HepG2 (cell line): Measurements from ENCODE around the gene NCBP3. TPM values are rescaled to one million over a fixed set of nuclear protein-coding genes. Genes with fewer than 3 reads are reported as not detected.

ENCODE experiments used
- ATAC-seq: fragments of 200-7000 bp; cut with Tn5 transposase; 3 replicates; pipeline ENCODE4 v1.9.1; 2020; ENCODE audit warnings: mild to moderate bottlenecking, moderate library complexity
- BruUV-seq: library from RNA; stranded (reverse); fragments of 400-500 nt; replicated peaks from 2 replicates; lab custom pipeline; 2021; lab: Mats Ljungman, UMichigan
- CTCF ChIA-PET: fragments of 300-600 bp; formaldehyde crosslinking; extraction: SDS; loops from one replicate; lab custom pipeline; 2021; ENCODE audit warnings: low total read pairs, inconsistent platforms, low intra/inter-chr PET ratio; lab: Yijun Ruan, JAX
- POLR2A ChIA-PET: fragments of 350-600 bp; sonication (Branson Sonifier 250); formaldehyde crosslinking; loops from one replicate; lab custom pipeline; 2020; ENCODE audit warnings: antibody characterized with exemption, inconsistent platforms; lab: Yijun Ruan, JAX
- DNase-seq: peaks from one replicate; pipeline ENCODE4 v3.0.0-alpha.2; 2015; ENCODE audit warnings: low spot score
- FAIRE-seq: peaks from 3 replicates; lab custom pipeline; 2011; peaks lifted over from hg19 to GRCh38; lab: Jason Lieb, UNC
- H2AFZ ChIP-seq: one replicate; pipeline ENCODE4 v1.6.1; 2011; ENCODE audit warnings: low read length, inconsistent platforms
- H3K27ac ChIP-seq: fragments of 300-600 bp; 3 replicates; pipeline ENCODE4 v1.8.0; 2011; ENCODE audit warnings: mixed run types, mild to moderate bottlenecking, mixed read lengths, low read length, inconsistent platforms; ENCODE audit not compliant: insufficient read depth; ENCODE audit errors: extremely low read length
- H3K27me3 ChIP-seq, 2 experiments: fragments of 200-600 bp in 1 of 2; 2 replicates in 1 of 2; 3 replicates in 1 of 2; pipeline versions ENCODE4 v1.6.0 to v1.8.0; 2011; ENCODE audit warnings: low read length in 2 of 2, mild to moderate bottlenecking in 2 of 2, moderate library complexity in 2 of 2, inconsistent platforms in 1 of 2; ENCODE audit not compliant: insufficient read depth in 2 of 2, control insufficient read depth in 1 of 2
- H3K36me3 ChIP-seq, 2 experiments: fragments of 200-600 bp in 1 of 2; replicated peaks in 1 of 2; 2 replicates in 1 of 2; 3 replicates in 1 of 2; pipeline versions ENCODE4 v1.5.1 to v1.8.0; 2011; ENCODE audit warnings: low read length in 2 of 2, inconsistent platforms in 1 of 2; ENCODE audit not compliant: insufficient read depth in 2 of 2, control insufficient read depth in 1 of 2
- H3K4me1 ChIP-seq: 2 replicates; pipeline ENCODE4 v1.5.1; 2012; ENCODE audit warnings: low read length, inconsistent platforms; ENCODE audit not compliant: insufficient read depth
- H3K4me2 ChIP-seq: 2 replicates; pipeline ENCODE4 v1.6.0; 2011; ENCODE audit warnings: low read depth, low read length, inconsistent platforms
- H3K4me3 ChIP-seq, 3 experiments: fragments of 200-600 bp in 1 of 3; sonication (generic), shearing (Covaris generic) in 1 of 3; replicated peaks in 1 of 3; 2 replicates each; pipeline ENCODE4 v1.5.1; 2011 to 2016; ENCODE audit warnings: low read length in 3 of 3, inconsistent platforms in 2 of 3, low read depth in 2 of 3, mild to moderate bottlenecking in 2 of 3, control low read depth in 1 of 3, mixed read lengths in 1 of 3; ENCODE audit not compliant: insufficient read depth in 1 of 3
- H3K79me2 ChIP-seq: one replicate; pipeline ENCODE4 v1.6.1; 2011; ENCODE audit warnings: low read length, inconsistent platforms; ENCODE audit not compliant: insufficient read depth
- H3K9ac ChIP-seq: 2 replicates; pipeline ENCODE4 v1.6.0; 2011; ENCODE audit warnings: mild to moderate bottlenecking, low read depth, low read length, inconsistent platforms; ENCODE audit not compliant: insufficient read depth
- H3K9me3 ChIP-seq: 2 replicates; pipeline ENCODE4 v1.5.1; 2012; ENCODE audit warnings: mild to moderate bottlenecking, low read length
- H4K20me1 ChIP-seq: 2 replicates; pipeline ENCODE4 v1.6.0; 2011; ENCODE audit warnings: inconsistent platforms, mild to moderate bottlenecking, low read length, moderate library complexity; ENCODE audit not compliant: insufficient read depth
- ARID5B ChIP-seq: IDR thresholded peaks from 2 replicates; pipeline ENCODE4 v1.4.0; 2020; ENCODE audit warnings: mild to moderate bottlenecking, missing genetic modification reagents
- BORCS8-MEF2B ChIP-seq: sonication (generic); formaldehyde crosslinking; IDR thresholded peaks from 2 replicates; pipeline ENCODE4 v1.8.0; 2022; ENCODE audit warnings: mild to moderate bottlenecking, missing genetic modification reagents
- ETV5 ChIP-seq: IDR thresholded peaks from 2 replicates; pipeline ENCODE4 v1.6.1; 2018; ENCODE audit warnings: missing biosample characterization, missing genetic modification reagents, inconsistent platforms, borderline replicate concordance
- JUND ChIP-seq: sonication (generic); formaldehyde crosslinking; IDR thresholded peaks from 2 replicates; pipeline ENCODE4 v1.8.0; 2022; ENCODE audit warnings: mild to moderate bottlenecking, missing genetic modification reagents
- MAFF ChIP-seq: IDR thresholded peaks from 2 replicates; pipeline ENCODE4 v1.6.1; 2011; ENCODE audit warnings: low read depth, low read length, improper control_type of control experiment
- MAFK ChIP-seq, 2 experiments: IDR thresholded peaks in 1 of 2; conservative IDR thresholded peaks in 1 of 2; 2 replicates each; pipeline ENCODE4 v1.6.1; 2011; ENCODE audit warnings: improper control_type of control experiment in 2 of 2, low read length in 2 of 2
- NFE2L2 ChIP-seq: fragments of 150-350 bp; IDR thresholded peaks from 2 replicates; pipeline ENCODE4 v1.6.1; 2014; ENCODE audit warnings: low read length
- TIGD3 ChIP-seq: sonication (generic); formaldehyde crosslinking; IDR thresholded peaks from 2 replicates; pipeline ENCODE4 v1.5.1; 2020; ENCODE audit warnings: mild to moderate bottlenecking, missing genetic modification reagents, borderline replicate concordance
- ZNF296 ChIP-seq: sonication (generic); formaldehyde crosslinking; conservative IDR thresholded peaks from 2 replicates; pipeline ENCODE4 v1.5.0; 2020; ENCODE audit warnings: mild to moderate bottlenecking, missing genetic modification reagents
- ZNF343 ChIP-seq: sonication (generic); formaldehyde crosslinking; IDR thresholded peaks from 2 replicates; pipeline ENCODE4 v1.4.0; 2020; ENCODE audit warnings: mild to moderate bottlenecking, missing genetic modification reagents
- ZNF501 ChIP-seq: sonication (generic); formaldehyde crosslinking; IDR thresholded peaks from 2 replicates; pipeline ENCODE4 v1.5.1; 2020; ENCODE audit warnings: mild to moderate bottlenecking, moderate library complexity, missing genetic modification reagents
- ZNF850 ChIP-seq: sonication (generic); formaldehyde crosslinking; conservative IDR thresholded peaks from 2 replicates; pipeline ENCODE4 v1.9.0; 2021; ENCODE audit warnings: mild to moderate bottlenecking, missing genetic modification reagents
- WGBS: methylation state at CpG from one replicate; pipeline ENCODE4 v1.1.6; 2017; ENCODE audit warnings: low lambda C conversion rate; 5-methylcytosine and 5-hydroxymethylcytosine counted together
- in situ Hi-C: cut with HindIII; loops from 2 replicates; pipeline ENCODE4 v1.10.0; 2017; ENCODE audit warnings: low pct_unique_long_range_greater_than_20kb; ENCODE audit not compliant: extremely low pct_ligation_motif_present
- intact Hi-C: fragments of 100-400 bp; cut with micrococcal nuclease; formaldehyde crosslinking; loops from one replicate; pipeline ENCODE4 v1.10.0; 2022; ENCODE audit not compliant: unreplicated experiment
- polyA plus RNA-seq, 8 experiments: library from polyadenylated mRNA; depleted of rRNA in 3 of 8; stranded (reverse) in 7 of 8; unstranded in 1 of 8; fragments of >200 nt; fragmentation: Illumina TruSeq in 4 of 8; extraction: Trizol in 4 of 8; gene quantifications; 2 replicates each; pipeline versions ENCODE4 v1.2.1 to v1.2.3, GENCODE V29; 2011 to 2016; ENCODE audit warnings: low read depth in 4 of 8, missing spikeins in 1 of 8, mixed read lengths in 1 of 8; ENCODE audit not compliant: insufficient read depth in 1 of 8
- total RNA-seq, 5 experiments: library from RNA; depleted of rRNA; stranded (reverse); fragments of >200 nt; fragmentation: Illumina TruSeq; extraction: Trizol; gene quantifications; 2 replicates each; pipeline ENCODE4 v1.2.3, GENCODE V29; 2016; ENCODE audit warnings: low read depth in 1 of 5

The NCBP3 gene
- total and polyA plus RNA-seq, 2 of the 13 experiments (the other 11 are each of a cell fraction or from before 2014, with no cell fraction given), result 19.5 to 24.8 TPM

GRCh38 chr17:3809135-3809534 lies 36.9 kb downstream of the NCBP3 start (continued):
- TF ChIP-seq ZNF343 (CRISPR knock-in tag), result no peak
- no peak for TF ChIP-seq ARID5B (CRISPR knock-in tag)
- peak; percentile 70 to 76 for TF ChIP-seq MAFK (conservative IDR thresholded peaks at IDR 0.05 in 1 of 2, IDR thresholded peaks at IDR 0.05 in 1 of 2; ENCODE audit: low read length in 2 of 2)
- TF ChIP-seq NFE2L2, result peak; percentile 79
- TF ChIP-seq ZNF501 (CRISPR knock-in tag), result no peak
- TF ChIP-seq ETV5 (CRISPR knock-in tag), result no peak
- TF ChIP-seq MAFF, result peak; percentile 61
- no peak for TF ChIP-seq ZNF296 (CRISPR knock-in tag)

GRCh38 chr17:3808701-3809100 lies 37.3 kb downstream of the NCBP3 start:
- intact Hi-C loops (no loop called here), in situ Hi-C loops (no loop called here)
- Histone ChIP-seq H3K27ac (no peak overlapping the region), H3K4me3 (no peak overlapping the region), H2AFZ (no peak overlapping the region), H3K36me3 (peaks cover 17 to 40% of the 10 kb centered on the region in 2 experiments; a peak in 4 of 5 replicates), H3K9ac (no peak overlapping the region), H3K27me3 (no peaks in the 10 kb centered on the region), H3K4me1 (peaks cover 30% of the 10 kb centered on the region), H3K4me2 (no peak overlapping the region), H4K20me1 (no peaks in the 10 kb centered on the region), H3K9me3 (no peaks in the 10 kb centered on the region), H3K79me2 (no peaks in the 10 kb centered on the region)
- WGBS, result 97% methylated on average over 7 of the region's 7 CpGs
- ATAC-seq, result no peak
- TF ChIP-seq JUND (CRISPR knock-in tag), result no peak
- no peak for TF ChIP-seq ZNF850 (CRISPR knock-in tag)
- TF ChIP-seq BORCS8-MEF2B (CRISPR knock-in tag), result no peak
- no peak for TF ChIP-seq TIGD3 (CRISPR knock-in tag)
- no peak for DNase-seq
- POLR2A ChIA-PET, result interaction anchor here (1.6 kb wide), 1 partner anchor 13 kb away, joined by 4 read pairs; no protein-coding TSS in a partner anchor
- CTCF ChIA-PET, result no interaction called here
- no TSS peak for BruUV-seq
- no peak for FAIRE-seq
